GM21515 (cell line): ENCODE measurements around the gene VPS52.

Experiments
- ATAC-seq: cut with Tn5 transposase; IDR thresholded peaks from one replicate; pipeline ENCODE4 v1.9.1; 2021; ENCODE audit not compliant: unreplicated experiment

VPS52 gene

DNA sequence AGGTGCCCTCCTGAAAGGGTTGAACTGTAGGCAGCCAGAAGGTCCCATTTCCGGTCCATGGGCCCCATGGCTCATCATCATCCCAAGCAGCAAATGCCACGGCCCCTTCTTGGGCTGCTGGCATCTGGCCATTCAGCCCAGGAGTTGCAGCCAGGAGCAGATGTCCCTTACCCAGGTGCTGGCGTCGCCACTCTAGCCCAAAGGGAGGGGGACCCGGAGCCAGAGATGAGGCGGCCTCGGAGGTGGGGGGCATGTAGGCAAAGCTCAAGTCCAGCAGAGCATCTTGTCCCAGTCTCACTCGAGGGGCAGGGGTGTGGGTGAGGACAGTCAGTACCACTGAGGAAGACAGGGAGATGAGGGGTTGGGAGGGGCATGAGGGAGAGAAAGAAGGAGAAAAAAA is 33.4 kb upstream of the VPS52 start:
- no peak for ATAC-seq

DNA sequence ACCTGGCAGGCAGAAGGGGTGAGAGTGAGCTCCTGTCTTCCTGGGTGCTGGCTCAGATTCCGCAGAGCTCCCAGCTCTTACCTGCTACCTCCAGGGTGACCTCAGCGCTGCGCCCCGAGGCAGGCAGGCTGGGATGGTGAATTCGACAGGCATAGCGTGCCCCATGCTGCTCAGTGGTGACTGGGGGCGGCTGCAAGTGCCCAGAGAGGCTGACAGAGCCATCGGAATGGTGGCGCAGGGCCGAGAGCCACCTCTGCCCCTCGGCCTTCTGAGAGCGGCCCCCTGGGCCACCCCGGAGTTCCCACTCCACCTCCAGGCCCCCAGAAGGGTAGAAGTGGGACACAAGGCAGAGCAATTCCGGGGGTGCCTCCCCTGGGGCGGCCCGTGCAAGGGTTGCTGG is 32.5 kb upstream of the VPS52 start:
- ATAC-seq, result no peak

DNA sequence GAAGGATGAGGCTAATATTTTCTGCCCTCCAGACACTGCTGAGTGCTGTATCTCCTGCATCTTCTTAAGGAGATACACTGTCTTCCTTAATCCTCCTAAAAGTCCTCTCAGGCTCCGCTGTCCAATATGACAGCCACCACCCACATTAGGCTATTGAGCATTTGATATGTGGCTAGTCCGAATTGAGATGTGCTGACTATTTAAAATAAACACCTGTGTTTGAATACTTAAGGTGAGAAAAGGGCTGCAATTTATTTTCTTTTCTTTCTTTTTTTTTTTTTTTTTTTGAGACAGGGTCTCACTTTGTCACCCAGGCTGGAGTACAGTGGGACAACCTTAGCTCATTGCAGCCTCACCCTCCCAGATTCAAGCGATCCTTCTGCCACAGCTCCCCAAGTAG is 30.2 kb upstream of the VPS52 start:
- ATAC-seq, result no peak

DNA sequence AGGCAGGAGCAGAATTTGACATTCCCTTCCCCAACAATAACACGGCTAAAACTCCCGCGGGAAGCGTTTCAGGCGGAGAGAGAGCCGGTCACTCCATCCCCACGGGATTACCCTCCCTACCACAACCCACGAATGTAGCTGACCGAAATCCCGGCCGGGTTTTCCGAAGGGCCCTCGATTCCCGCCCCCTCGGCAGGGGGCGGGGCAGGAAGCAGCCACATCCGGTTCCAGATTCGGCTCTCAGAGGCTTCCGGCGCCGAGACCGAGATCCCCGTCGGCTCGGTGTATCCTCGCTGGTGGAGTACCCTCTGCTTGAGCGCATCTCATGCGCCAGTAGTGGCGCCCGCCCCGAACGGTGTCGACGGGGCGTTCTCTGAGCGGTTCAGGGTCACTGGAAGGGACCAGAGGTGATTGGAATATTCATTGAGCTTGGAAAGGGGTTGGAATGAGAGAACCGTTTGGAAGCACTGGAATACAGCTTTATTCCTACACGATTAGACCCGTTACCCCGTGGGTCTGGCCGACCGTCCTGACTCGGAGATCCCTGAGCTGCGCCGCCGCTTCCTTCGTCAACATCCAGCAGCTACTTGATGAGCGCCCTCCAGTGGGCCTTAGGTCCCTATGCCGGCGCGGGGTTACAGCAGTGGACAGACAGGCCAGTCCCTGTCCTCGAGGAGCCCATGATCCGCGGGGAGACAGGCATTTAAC is 27.7 kb upstream of the VPS52 start:
- peak; percentile 63 for ATAC-seq

DNA sequence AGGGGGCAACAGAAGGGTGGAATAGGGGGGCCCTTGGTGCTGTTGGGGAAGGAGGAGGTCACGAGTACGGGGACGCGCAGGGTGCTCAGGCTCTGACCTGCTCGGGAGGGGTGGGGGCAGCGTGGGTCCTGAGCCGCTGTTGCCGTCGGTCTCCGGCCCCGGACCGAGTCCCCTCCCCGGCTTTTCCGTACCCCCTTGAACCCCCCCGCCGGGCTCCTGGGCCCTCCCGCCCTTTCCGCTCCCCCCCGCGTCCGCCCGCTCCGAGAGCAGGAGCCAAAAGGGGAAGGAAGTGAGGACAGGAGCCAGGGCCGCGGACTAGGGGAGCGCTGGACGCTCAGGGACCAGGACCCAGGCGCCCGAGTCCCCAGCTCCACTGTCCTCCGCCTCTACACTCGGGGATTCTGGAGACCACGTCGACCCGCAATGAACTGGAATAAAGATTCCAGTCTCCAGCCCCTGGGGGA is 27.1 kb upstream of the VPS52 start, which contains the start of gene RGL2:
TSS of gene RGL2 (minus strand) at position 170 of the 464 bp plus-strand sequence. CDS start 332 bp downstream, outside the sequence.
- peak; percentile 24 for ATAC-seq

- ATAC-seq, result no peak
These were observed 26.5 kb upstream of the VPS52 start for GRCh38 chr6:33297956-33298772.

GRCh38 chr6:33297406-33297955 is 25.8 kb upstream of the VPS52 start:
- no peak for ATAC-seq

- ATAC-seq, result no peak
These were observed 25.2 kb upstream of the VPS52 start for GRCh38 chr6:33296797-33297405.

DNA sequence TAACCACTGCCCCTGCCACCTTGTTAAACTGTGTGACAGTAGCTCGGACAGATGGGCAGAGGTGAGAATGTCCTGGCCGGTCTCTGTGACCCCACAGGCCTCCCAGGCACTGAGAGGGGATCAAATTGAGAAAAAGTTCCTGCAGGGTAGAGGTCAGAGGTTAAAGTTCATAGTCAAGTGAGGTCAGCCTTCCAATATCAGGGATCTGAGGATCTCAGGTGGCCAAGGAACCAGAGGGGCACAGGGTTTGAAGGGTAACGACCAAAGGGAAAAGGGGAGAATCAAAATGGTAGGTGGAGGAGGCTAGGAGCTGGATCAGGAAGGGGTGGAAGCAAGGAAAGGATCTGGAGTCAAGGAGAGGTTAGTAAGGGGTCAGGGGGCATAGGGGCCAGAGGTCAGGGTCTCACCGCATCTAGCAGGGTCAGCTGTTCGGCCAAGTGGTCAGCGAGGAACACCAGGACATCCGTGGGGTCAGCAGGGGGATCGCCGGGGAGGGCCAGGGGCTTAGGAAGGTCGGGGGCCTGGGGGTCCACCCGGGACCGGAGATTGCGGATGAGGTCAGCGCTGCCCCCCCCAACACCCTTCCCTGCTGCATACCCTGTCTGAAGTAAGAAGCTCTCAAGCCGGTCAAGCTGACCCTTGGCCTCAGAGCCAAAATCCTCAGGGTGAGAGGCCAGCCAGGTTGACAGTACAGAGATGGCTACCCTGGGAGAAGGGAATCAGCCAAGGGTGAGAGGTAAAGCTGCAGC is 24.1 kb upstream of the VPS52 start:
- no peak for ATAC-seq

DNA sequence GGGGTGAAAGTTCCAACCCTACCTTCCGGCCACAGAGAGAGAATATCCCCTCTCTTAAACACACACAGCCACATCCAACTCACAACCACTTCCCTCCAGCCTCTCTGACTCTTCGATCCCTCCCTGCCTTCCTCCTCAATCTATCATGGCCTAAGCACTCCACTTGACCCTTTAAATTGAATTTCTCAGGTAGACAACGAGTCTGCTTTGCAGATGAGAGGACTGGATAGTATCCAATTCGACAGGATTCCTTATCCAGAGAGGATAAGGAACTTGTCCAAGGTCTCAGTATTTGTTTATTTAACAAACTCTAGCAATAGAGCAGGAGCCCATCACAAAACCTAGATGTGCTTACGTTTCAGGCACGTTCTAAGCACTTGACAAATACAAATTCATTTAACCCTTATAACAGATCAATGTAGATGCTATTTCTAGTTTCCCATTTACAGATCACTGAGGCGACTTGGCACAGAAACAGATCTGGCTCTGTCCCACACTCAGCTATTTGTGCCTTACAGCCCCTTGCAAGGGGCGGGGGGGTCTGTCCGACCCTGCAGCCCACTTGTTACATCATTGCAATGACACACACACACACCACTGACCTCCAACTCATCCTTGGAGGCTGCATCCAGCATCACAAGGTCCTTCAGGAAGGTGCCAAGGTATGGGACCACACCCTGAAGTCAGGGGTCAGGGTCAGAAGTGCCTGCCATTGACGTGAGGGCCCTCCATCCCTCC is 22.6 kb upstream of the VPS52 start:
- ATAC-seq, result no peak

GRCh38 chr6:33292996-33293682 is 21.5 kb upstream of the VPS52 start:
- ATAC-seq, result no peak

GRCh38 chr6:33290459-33290858 is 18.8 kb upstream of the VPS52 start:
- ATAC-seq, result no peak

- ATAC-seq, result peak; percentile 14
These were observed 18.2 kb upstream of the VPS52 start for GRCh38 chr6:33289784-33290315.

DNA sequence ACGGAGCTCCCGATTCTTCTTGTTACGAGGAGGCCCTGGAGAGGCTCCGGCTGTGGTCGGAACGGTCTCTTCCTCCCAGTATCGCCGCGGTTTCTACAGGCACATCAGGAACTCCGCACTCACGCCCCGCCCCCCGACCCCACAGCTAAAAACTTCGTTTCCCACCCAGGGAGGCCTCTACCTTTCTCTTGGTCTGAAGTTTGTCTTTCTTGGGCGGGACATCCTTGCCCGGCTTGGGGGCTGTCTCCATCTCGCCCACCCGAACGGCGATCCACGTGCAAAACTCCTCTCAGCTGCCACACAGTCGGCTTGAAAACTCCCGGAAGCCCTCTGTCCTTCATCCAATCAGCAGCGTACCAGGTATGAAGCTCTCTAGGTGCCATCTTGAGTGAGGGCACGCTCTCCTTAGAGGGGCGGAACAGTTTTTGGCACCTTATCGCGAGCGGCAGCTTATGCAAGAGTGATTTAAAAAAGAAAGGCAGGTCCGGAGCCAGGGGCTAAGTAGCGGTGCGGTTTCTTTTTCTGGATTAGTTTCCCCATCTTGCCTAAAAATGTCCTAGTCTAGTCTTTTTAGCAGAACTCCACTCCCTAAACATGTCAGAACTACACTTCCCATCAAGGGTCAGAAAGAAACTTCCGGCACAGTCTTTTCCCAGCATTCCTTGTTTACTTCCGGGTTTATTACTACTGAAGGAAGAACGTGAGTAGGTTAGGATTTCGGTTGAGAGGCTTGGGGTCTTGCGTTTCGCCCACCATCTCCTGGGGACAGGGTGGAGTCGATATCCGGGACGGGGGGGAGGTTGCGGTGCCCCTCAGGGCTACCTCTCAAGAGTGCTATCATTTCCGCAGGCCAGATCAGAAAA is 17.5 kb upstream of the VPS52 start, which contains the start of the genes PFDN6 and WDR46:
TSS of gene PFDN6 (plus strand) at position 681 of the 863 bp plus-strand sequence. CDS start 256 bp downstream, outside the sequence.
TSS of gene WDR46 (minus strand) at position 319 of the 863 bp plus-strand sequence. CDS start at position 250, 69 bp downstream.
- peak; percentile 72 for ATAC-seq

GRCh38 chr6:33288141-33288920 is 16.7 kb upstream of the VPS52 start:
- ATAC-seq, result no peak

GRCh38 chr6:33286946-33287914 is 15.6 kb upstream of the VPS52 start:
- ATAC-seq, result no peak
